IPS-18a (cell line): ENCODE data around the gene LBHD2.

Experiments used
- H3K27ac ChIP-seq: one replicate; pipeline ENCODE4 v1.5.1; 2013; ENCODE audit warnings: low read length
- H3K27me3 ChIP-seq: one replicate; pipeline ENCODE4 v1.6.1; 2013; ENCODE audit warnings: mild to moderate bottlenecking, low read length; ENCODE audit not compliant: control insufficient read depth, insufficient read depth
- H3K36me3 ChIP-seq: one replicate; pipeline ENCODE4 v1.6.1; 2013; ENCODE audit warnings: low read depth, low read length; ENCODE audit not compliant: control insufficient read depth
- H3K4me1 ChIP-seq: one replicate; pipeline ENCODE4 v1.6.1; 2013; ENCODE audit warnings: low read depth, low read length; ENCODE audit not compliant: control insufficient read depth
- H3K4me3 ChIP-seq: one replicate; pipeline ENCODE4 v1.5.1; 2013; ENCODE audit warnings: low read length
- H3K9ac ChIP-seq: one replicate; pipeline ENCODE4 v1.6.1; 2013; ENCODE audit warnings: mild to moderate bottlenecking, low read length, moderate library complexity
- H3K9me3 ChIP-seq: one replicate; pipeline ENCODE4 v1.6.1; 2013; ENCODE audit warnings: low read depth, low read length; ENCODE audit not compliant: control insufficient read depth

LBHD2 gene

DNA sequence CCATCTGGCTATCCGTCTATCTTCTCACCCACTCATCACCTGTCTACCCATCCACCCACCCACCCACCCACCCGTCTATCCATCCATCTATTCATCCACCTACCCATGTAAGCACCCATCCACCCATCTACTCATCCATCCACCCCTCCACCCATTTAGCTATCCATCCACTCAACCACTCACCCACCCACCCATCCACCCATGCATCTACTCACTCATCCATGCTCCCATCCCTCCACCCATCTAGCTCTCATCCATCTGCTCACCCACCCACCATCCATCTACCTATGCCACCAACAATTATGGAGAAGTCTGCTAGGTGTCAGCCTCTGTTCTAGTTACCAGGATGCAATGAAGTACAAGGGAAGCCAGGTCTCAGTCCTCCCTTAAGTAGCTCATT is 50.4 kb downstream of the LBHD2 start:
- H3K4me1 ChIP-seq = peaks cover 6% of the 10 kb centered on the region
- H3K27me3 ChIP-seq = peaks cover 6% of the 10 kb centered on the region
- H3K27ac ChIP-seq = no peak overlapping the region
- no peak overlapping the region for H3K9ac ChIP-seq
- H3K36me3 ChIP-seq = peaks cover 4% of the 10 kb centered on the region
- no peaks in the 10 kb centered on the region for H3K9me3 ChIP-seq
- no peak overlapping the region for H3K4me3 ChIP-seq

DNA sequence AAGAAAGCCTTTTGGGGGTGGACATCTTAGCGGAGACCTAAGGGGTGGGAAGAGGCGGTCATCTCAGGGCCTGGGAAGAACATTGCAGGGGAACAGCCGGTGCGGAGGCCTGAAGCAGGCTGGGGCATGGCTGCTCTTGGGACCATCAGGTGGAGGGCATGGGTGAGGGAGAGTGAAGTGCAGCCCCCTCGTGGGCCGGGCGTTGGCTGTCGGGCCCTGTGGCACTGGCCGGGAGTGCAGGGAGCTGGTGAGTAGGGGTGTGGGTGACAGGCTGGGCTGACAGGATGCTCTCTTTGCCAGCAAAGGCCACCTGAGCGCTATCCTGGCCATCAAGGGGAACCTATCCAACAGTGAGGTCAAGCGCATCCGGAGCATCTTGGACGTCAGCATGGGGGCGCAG is 50.9 kb downstream of the LBHD2 start:
- Histone ChIP-seq H3K36me3 (peaks cover 4% of the 10 kb centered on the region), H3K4me3 (no peak overlapping the region), H3K9ac (no peak overlapping the region), H3K9me3 (no peaks in the 10 kb centered on the region), H3K27me3 (peaks cover 12% of the 10 kb centered on the region), H3K4me1 (peaks cover 10% of the 10 kb centered on the region), H3K27ac (no peak overlapping the region)

DNA sequence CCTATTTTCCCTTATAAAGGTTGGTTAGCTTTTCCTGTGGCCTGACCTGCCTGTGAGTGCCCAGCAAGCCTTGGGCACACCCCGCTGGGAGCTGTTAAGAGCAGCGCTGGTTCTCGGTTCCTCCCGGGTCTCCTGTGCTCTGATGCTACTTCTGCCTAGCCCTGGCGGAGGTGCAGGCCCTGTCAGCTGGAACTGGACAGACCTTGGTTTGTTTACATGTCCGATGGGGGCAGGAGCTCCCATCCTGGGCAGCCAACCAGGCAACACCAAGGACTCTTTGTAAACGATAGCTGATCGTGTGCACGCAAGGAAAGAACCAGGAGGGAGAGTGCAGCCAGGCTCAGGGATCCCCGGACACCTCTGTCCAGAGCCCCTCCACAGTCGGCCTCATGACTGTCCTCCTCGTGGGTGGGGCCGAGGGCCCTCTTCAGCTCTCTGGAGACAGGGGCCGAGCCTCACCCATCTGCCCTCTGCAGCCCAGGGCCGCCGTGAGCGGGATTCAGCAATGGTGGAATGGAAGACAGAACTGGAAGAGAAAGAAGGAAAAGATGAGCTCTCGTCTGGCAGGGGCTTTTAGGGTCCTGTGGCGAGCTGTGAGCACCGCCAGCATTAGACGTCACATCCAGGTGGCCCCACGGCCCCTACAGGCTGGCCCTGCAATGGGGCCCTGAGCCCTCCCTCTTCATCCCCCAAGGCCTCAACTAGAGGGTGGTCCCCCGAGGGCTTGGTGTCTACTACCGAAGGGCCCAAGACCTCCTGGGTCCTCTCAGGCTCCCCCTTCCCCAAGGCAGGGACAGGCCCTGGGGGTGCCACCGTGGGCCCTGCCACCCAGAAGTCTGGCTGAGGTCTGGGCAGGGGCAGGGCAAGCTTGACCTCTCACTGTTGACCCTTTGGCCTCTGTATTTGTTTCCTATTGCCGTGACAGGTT is 51.6 kb downstream of the LBHD2 start:
- no peak overlapping the region for H3K27ac ChIP-seq
- peaks cover 4% of the 10 kb centered on the region for H3K36me3 ChIP-seq
- peaks cover 10% of the 10 kb centered on the region for H3K4me1 ChIP-seq

GRCh38 chr14:103136388-103137271 is 52.6 kb downstream of the LBHD2 start:
- Histone ChIP-seq H3K27ac (no peak overlapping the region), H3K9me3 (no peaks in the 10 kb centered on the region), H3K4me3 (no peak overlapping the region), H3K27me3 (peaks cover 18% of the 10 kb centered on the region), H3K36me3 (peaks cover 4% of the 10 kb centered on the region), H3K9ac (no peak overlapping the region), H3K4me1 (peaks cover 10% of the 10 kb centered on the region)

More for the DNA sequence above, 51.6 kb downstream of the LBHD2 start:
- Histone ChIP-seq H3K27me3 (peaks cover 18% of the 10 kb centered on the region), H3K4me3 (no peak overlapping the region), H3K9me3 (no peaks in the 10 kb centered on the region), H3K9ac (no peak overlapping the region)

DNA sequence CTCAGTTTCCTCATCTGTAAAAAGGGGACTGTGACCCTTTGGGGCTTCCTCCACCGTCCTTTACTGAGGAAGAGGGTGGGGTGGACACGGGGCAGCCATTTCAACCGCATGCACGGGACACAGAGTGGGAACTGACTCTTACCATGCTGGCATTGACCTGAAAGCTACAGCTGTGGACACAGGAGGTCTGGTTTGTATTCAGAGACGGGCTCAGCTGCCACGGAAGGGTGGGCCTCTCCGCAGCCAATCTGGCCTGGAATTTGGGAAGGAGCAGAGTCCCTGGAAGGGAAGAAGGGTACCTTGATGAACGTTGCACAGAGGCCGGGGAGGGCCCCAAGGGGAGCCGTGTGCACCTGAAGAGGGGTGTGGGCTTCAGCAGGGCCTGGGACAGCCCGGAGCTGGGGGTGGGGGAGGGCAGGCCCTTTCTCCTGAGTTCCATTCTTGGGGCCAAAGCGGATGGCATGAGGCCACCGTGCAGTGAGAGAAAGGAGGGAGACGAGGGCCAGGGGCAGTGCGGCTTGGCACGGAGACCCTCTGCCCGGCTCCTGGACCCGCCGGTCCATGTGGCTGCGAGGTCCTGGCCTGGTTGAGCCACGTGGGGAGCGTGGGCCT is 53.8 kb downstream of the LBHD2 start:
- Histone ChIP-seq H3K4me3 (no peak overlapping the region), H3K9ac (no peak overlapping the region), H3K36me3 (peaks cover 3% of the 10 kb centered on the region), H3K27me3 (peaks cover 18% of the 10 kb centered on the region), H3K4me1 (peaks cover 10% of the 10 kb centered on the region), H3K9me3 (no peaks in the 10 kb centered on the region), H3K27ac (no peak overlapping the region)

- Histone ChIP-seq H3K4me1 (peaks cover 10% of the 10 kb centered on the region), H3K9me3 (no peaks in the 10 kb centered on the region), H3K27ac (no peak overlapping the region), H3K27me3 (peaks cover 18% of the 10 kb centered on the region), H3K4me3 (peak overlapping the region; percentile 48), H3K36me3 (no peaks in the 10 kb centered on the region), H3K9ac (no peak overlapping the region)
Observed at GRCh38 chr14:103138301-103139131, 54.5 kb downstream of the LBHD2 start.

DNA sequence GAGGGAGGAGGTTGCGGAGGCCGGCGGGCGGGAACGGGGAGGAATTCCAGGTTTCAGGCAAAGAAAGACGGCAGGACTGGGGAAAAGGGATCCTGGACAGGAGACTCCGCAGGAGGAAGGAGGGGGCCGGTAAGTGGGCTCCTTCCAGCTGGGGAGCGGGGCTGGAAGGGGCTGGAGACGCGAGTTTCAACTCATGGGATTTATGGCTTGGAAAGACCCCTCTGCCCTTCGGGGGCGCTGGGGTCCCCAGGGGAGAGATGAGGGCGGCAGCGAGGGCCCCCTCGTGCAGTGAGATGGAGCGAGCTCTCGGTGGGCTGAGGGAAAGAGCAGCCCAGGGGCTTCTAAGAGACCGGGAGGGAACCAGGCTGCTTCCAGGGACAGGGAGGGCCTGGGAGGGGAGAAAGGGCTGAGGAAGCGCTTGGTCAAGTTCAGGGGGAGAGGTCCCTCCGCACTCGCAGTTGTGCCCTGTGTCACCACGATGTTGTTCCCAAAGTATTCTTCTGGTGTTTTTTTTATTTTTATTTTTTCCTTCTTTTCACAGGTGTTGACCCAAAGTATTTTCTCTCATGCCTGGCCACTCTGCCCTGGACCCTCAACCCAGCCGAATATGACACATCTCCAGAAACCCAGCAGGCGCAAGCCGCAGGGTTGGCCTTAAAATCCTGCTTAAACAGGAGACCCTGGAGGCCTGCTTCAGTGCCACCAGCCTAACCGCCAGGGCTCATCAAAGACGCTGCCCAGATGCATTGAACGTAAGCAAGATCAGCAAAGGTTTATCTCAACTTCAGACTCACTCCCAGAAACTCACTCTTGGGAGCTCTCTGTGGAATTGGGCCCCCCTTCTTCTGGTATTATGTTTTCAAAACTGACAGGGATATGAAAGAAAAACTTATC is 55.4 kb downstream of the LBHD2 start:
- peaks cover 10% of the 10 kb centered on the region for H3K4me1 ChIP-seq
- H3K4me3 ChIP-seq = peak overlapping the region; percentile 48
- no peak overlapping the region for H3K27ac ChIP-seq
- no peaks in the 10 kb centered on the region for H3K36me3 ChIP-seq
- H3K27me3 ChIP-seq = peaks cover 18% of the 10 kb centered on the region
- no peaks in the 10 kb centered on the region for H3K9me3 ChIP-seq
- no peak overlapping the region for H3K9ac ChIP-seq
